GM19438 (cell line): ENCODE data around the gene ETDC.

Experiments used
- ATAC-seq: cut with Tn5 transposase; IDR thresholded peaks from one replicate; pipeline ENCODE4 v1.9.1; 2021; ENCODE audit warnings: low read depth; ENCODE audit not compliant: unreplicated experiment

ETDC gene

GRCh38 chrX:135345107-135345589 is 35.9 kb downstream of the ETDC start:
- ATAC-seq: no peak

- ATAC-seq: no peak
These were observed 37.7 kb downstream of the ETDC start for GRCh38 chrX:135346975-135347374.

- ATAC-seq: no peak
These were observed 38.2 kb downstream of the ETDC start for GRCh38 chrX:135347381-135348016.

- ATAC-seq: no peak
These were observed 45.0 kb downstream of the ETDC start for GRCh38 chrX:135354288-135354687.
